KMS-11 (cell line): ENCODE results near the gene FRAS1.

Source experiments
- H2AFZ ChIP-seq: fragments of 200-600 bp; sonication (generic); 2 replicates; pipeline ENCODE4 v1.6.1; 2016; ENCODE audit warnings: antibody characterized with exemption, mixed run types, low read depth
- H3K27ac ChIP-seq: fragments of 200-600 bp; sonication (generic); 2 replicates; pipeline ENCODE4 v1.6.1; 2016; ENCODE audit warnings: mild to moderate bottlenecking, mixed run types
- H3K27me3 ChIP-seq: fragments of 200-600 bp; sonication (generic); 2 replicates; pipeline ENCODE4 v1.6.1; 2017; ENCODE audit warnings: mild to moderate bottlenecking, low read depth, mixed run types, moderate library complexity; ENCODE audit not compliant: insufficient read depth
- H3K36me3 ChIP-seq: fragments of 200-600 bp; sonication (generic); 2 replicates; pipeline ENCODE4 v1.6.1; 2017; ENCODE audit warnings: mild to moderate bottlenecking, mixed run types; ENCODE audit not compliant: insufficient read depth
- H3K4me1 ChIP-seq: fragments of 200-600 bp; sonication (generic); 2 replicates; pipeline ENCODE4 v1.6.1; 2016; ENCODE audit warnings: mild to moderate bottlenecking, low read depth, mixed run types; ENCODE audit not compliant: poor library complexity, severe bottlenecking
- H3K4me2 ChIP-seq: fragments of 200-600 bp; sonication (generic); 2 replicates; pipeline ENCODE4 v1.7.0; 2016; ENCODE audit warnings: mild to moderate bottlenecking, mixed run types
- H3K4me3 ChIP-seq: fragments of 200-600 bp; sonication (generic); IDR thresholded peaks from 2 replicates; pipeline ENCODE4 v1.6.1; 2017; ENCODE audit warnings: low read depth, low read length, mixed read lengths; ENCODE audit not compliant: insufficient read depth
- H3K79me2 ChIP-seq: fragments of 200-600 bp; sonication (generic); 2 replicates; pipeline ENCODE4 v1.6.1; 2016; ENCODE audit warnings: low read depth, mixed run types; ENCODE audit not compliant: insufficient read depth
- H3K9ac ChIP-seq: fragments of 200-600 bp; sonication (generic); 2 replicates; pipeline ENCODE4 v1.6.1; 2016; ENCODE audit warnings: mild to moderate bottlenecking, mixed run types
- H4K20me1 ChIP-seq: fragments of 200-600 bp; sonication (generic); 2 replicates; pipeline ENCODE4 v1.6.1; 2016; ENCODE audit warnings: mild to moderate bottlenecking, mixed run types; ENCODE audit not compliant: insufficient read depth
- CTCF ChIP-seq: fragments of 200-600 bp; sonication (generic); conservative IDR thresholded peaks from 2 replicates; pipeline ENCODE4 v1.6.1; 2017; ENCODE audit warnings: low read depth, mild to moderate bottlenecking, antibody characterized with exemption, low read length, moderate library complexity, mixed read lengths

Gene FRAS1

GRCh38 chr4:78167510-78167909 is 110.4 kb downstream of the FRAS1 start:
- Histone ChIP-seq H3K4me1 (peaks cover 9% of the 10 kb centered on the region), H3K36me3 (no peaks in the 10 kb centered on the region), H2AFZ (no peak overlapping the region), H3K27me3 (no peaks in the 10 kb centered on the region), H3K4me3 (no peak overlapping the region), H3K27ac (no peak overlapping the region), H4K20me1 (no peaks in the 10 kb centered on the region), H3K79me2 (no peaks in the 10 kb centered on the region), H3K4me2 (no peak overlapping the region), H3K9ac (no peak overlapping the region)
- no peak for TF ChIP-seq CTCF

GRCh38 chr4:78168029-78168428 is 110.9 kb downstream of the FRAS1 start:
- H4K20me1 ChIP-seq = no peaks in the 10 kb centered on the region
- H3K36me3 ChIP-seq = no peaks in the 10 kb centered on the region
- no peak overlapping the region for H3K27ac ChIP-seq
- no peaks in the 10 kb centered on the region for H3K27me3 ChIP-seq
- H3K9ac ChIP-seq = no peak overlapping the region
- no peak overlapping the region for H3K4me3 ChIP-seq
- TF ChIP-seq CTCF = no peak
- no peak overlapping the region for H2AFZ ChIP-seq
- peaks cover 9% of the 10 kb centered on the region for H3K4me1 ChIP-seq
- H3K79me2 ChIP-seq = no peaks in the 10 kb centered on the region
- no peak overlapping the region for H3K4me2 ChIP-seq

- H3K9ac ChIP-seq = no peak overlapping the region
- no peak overlapping the region for H2AFZ ChIP-seq
- TF ChIP-seq CTCF = no peak
- no peak overlapping the region for H3K4me3 ChIP-seq
- no peaks in the 10 kb centered on the region for H3K36me3 ChIP-seq
- H3K27ac ChIP-seq = no peak overlapping the region
- H3K79me2 ChIP-seq = no peaks in the 10 kb centered on the region
- no peak overlapping the region for H3K4me2 ChIP-seq
- no peaks in the 10 kb centered on the region for H3K27me3 ChIP-seq
- H4K20me1 ChIP-seq = no peaks in the 10 kb centered on the region
- peaks cover 9% of the 10 kb centered on the region for H3K4me1 ChIP-seq
These were observed 112.6 kb downstream of the FRAS1 start for GRCh38 chr4:78169728-78170127.

GRCh38 chr4:78171482-78171881 is 114.4 kb downstream of the FRAS1 start:
- H3K4me1 ChIP-seq = peaks cover 3% of the 10 kb centered on the region
- no peak for TF ChIP-seq CTCF

GRCh38 chr4:78174891-78175290 is 117.8 kb downstream of the FRAS1 start:
- Histone ChIP-seq H3K4me3 (no peak overlapping the region), H3K27ac (no peak overlapping the region), H3K4me2 (no peak overlapping the region), H3K4me1 (no peaks in the 10 kb centered on the region), H3K9ac (no peak overlapping the region), H2AFZ (no peak overlapping the region), H4K20me1 (no peaks in the 10 kb centered on the region), H3K27me3 (no peaks in the 10 kb centered on the region), H3K36me3 (no peaks in the 10 kb centered on the region), H3K79me2 (no peaks in the 10 kb centered on the region)
- no peak for TF ChIP-seq CTCF

More at GRCh38 chr4:78171482-78171881, 114.4 kb downstream of the FRAS1 start:
- Histone ChIP-seq H3K27me3 (no peaks in the 10 kb centered on the region), H3K9ac (no peak overlapping the region), H4K20me1 (no peaks in the 10 kb centered on the region), H3K27ac (no peak overlapping the region), H3K4me3 (no peak overlapping the region), H3K4me2 (no peak overlapping the region), H3K36me3 (no peaks in the 10 kb centered on the region), H3K79me2 (no peaks in the 10 kb centered on the region), H2AFZ (no peak overlapping the region)
